ENCODE measurements around the gene CNTFR. TPM values are rescaled to one million over a fixed set of nuclear protein-coding genes. Genes with fewer than 3 reads are reported as not detected.

The CNTFR gene
- total and polyA plus RNA-seq, 2 experiments from 2014 or later = 0.73 to 1.9 TPM

DNA sequence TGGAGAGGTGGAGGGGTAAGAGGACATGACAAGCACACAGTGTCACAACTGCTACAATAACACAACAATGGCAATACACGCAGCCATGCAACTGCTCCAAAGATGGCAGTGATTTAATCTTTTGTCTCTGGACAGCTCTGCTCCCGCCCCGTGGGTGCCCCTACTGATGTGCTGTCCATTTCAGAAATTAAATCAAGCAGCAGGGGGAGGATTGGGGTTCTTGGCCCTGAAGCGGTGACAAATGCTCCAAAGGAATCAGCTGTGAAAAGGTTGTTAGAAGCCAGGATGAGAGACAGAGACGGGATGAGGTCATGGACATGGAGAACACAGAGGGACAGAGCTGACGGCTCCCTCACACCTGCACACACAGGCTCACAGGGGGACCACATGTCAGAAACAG is 22.6 kb downstream of the CNTFR start:
- Histone ChIP-seq H3K4me3 (no peak overlapping the region), H3K27me3 (ENCODE audit: insufficient read depth) (no peaks in the 10 kb centered on the region), H3K9me2 (ENCODE audit: insufficient read depth) (no peaks in the 10 kb centered on the region), H3K36me3 (ENCODE audit: insufficient read depth) (no peaks in the 10 kb centered on the region), H3K79me2 (replicated peaks; ENCODE audit: insufficient read depth) (no peaks in the 10 kb centered on the region), H3K27ac (ENCODE audit: low read depth) (no peak overlapping the region), H3F3A (replicated peaks; ENCODE audit: low read depth) (no peaks in the 10 kb centered on the region), H3K4me2 (no peak overlapping the region), H2AFZ (no peak overlapping the region), H4K20me1 (replicated peaks; ENCODE audit: insufficient read depth) (no peaks in the 10 kb centered on the region; the same call in 1 of the 2 replicates), H3K4me1 (ENCODE audit: insufficient read depth) (peaks cover 16% of the 10 kb centered on the region; the same call in 1 of the 2 replicates)
- no peak for ATAC-seq
- Mint-ChIP-seq H3K9me3 (no peaks in the 10 kb centered on the region; the same call in 2 of the 3 replicates), H3K4me1 (peaks cover 48% of the 10 kb centered on the region), H3K4me3 (no peak overlapping the region; the same call in 2 of the 3 replicates), H3K27me3 (ENCODE audit: insufficient read depth, low read depth, poor library complexity) (peaks cover 26% of the 10 kb centered on the region), H3K36me3 (ENCODE audit: low read depth) (no peaks in the 10 kb centered on the region; the same call in 2 of the 3 replicates), H3K27ac (no peak overlapping the region)
- TF ChIP-seq, protein P1, sequence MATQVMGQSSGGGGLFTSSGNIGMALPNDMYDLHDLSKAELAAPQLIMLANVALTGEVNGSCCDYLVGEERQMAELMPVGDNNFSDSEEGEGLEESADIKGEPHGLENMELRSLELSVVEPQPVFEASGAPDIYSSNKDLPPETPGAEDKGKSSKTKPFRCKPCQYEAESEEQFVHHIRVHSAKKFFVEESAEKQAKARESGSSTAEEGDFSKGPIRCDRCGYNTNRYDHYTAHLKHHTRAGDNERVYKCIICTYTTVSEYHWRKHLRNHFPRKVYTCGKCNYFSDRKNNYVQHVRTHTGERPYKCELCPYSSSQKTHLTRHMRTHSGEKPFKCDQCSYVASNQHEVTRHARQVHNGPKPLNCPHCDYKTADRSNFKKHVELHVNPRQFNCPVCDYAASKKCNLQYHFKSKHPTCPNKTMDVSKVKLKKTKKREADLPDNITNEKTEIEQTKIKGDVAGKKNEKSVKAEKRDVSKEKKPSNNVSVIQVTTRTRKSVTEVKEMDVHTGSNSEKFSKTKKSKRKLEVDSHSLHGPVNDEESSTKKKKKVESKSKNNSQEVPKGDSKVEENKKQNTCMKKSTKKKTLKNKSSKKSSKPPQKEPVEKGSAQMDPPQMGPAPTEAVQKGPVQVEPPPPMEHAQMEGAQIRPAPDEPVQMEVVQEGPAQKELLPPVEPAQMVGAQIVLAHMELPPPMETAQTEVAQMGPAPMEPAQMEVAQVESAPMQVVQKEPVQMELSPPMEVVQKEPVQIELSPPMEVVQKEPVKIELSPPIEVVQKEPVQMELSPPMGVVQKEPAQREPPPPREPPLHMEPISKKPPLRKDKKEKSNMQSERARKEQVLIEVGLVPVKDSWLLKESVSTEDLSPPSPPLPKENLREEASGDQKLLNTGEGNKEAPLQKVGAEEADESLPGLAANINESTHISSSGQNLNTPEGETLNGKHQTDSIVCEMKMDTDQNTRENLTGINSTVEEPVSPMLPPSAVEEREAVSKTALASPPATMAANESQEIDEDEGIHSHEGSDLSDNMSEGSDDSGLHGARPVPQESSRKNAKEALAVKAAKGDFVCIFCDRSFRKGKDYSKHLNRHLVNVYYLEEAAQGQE (IDR thresholded peaks at IDR 0.05; ENCODE audit: unreplicated experiment) = no peak
- TF ChIP-seq JUNB (IDR thresholded peaks at IDR 0.05; ENCODE audit: unreplicated experiment) (no peak), EZH2phosphoT487 (IDR thresholded peaks at IDR 0.05; ENCODE audit: unreplicated experiment) (no peak), ZNF114 (CRISPR knock-in tag; IDR thresholded peaks at IDR 0.05) (no peak), POLR2AphosphoS5 (IDR thresholded peaks at IDR 0.05; ENCODE audit: low read depth) (no peak), NANOG (IDR thresholded peaks at IDR 0.05; ENCODE audit: borderline replicate concordance) (no peak), CREB1 (CRISPR knock-in tag; IDR thresholded peaks at IDR 0.05; ENCODE audit: low read depth) (no peak), ZNF331 (CRISPR knock-in tag; IDR thresholded peaks at IDR 0.05; ENCODE audit: low read depth) (no peak), EZH2 (IDR thresholded peaks at IDR 0.05; ENCODE audit: low read depth, unreplicated experiment) (no peak), STAT1 (IDR thresholded peaks at IDR 0.05; ENCODE audit: unreplicated experiment) (no peak)
- TF ChIP-seq, protein P2, sequence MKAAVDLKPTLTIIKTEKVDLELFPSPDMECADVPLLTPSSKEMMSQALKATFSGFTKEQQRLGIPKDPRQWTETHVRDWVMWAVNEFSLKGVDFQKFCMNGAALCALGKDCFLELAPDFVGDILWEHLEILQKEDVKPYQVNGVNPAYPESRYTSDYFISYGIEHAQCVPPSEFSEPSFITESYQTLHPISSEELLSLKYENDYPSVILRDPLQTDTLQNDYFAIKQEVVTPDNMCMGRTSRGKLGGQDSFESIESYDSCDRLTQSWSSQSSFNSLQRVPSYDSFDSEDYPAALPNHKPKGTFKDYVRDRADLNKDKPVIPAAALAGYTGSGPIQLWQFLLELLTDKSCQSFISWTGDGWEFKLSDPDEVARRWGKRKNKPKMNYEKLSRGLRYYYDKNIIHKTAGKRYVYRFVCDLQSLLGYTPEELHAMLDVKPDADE (IDR thresholded peaks at IDR 0.05) = no peak
- TF ChIP-seq, protein P3, sequence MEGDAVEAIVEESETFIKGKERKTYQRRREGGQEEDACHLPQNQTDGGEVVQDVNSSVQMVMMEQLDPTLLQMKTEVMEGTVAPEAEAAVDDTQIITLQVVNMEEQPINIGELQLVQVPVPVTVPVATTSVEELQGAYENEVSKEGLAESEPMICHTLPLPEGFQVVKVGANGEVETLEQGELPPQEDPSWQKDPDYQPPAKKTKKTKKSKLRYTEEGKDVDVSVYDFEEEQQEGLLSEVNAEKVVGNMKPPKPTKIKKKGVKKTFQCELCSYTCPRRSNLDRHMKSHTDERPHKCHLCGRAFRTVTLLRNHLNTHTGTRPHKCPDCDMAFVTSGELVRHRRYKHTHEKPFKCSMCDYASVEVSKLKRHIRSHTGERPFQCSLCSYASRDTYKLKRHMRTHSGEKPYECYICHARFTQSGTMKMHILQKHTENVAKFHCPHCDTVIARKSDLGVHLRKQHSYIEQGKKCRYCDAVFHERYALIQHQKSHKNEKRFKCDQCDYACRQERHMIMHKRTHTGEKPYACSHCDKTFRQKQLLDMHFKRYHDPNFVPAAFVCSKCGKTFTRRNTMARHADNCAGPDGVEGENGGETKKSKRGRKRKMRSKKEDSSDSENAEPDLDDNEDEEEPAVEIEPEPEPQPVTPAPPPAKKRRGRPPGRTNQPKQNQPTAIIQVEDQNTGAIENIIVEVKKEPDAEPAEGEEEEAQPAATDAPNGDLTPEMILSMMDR (conservative IDR thresholded peaks at IDR 0.05; ENCODE audit: low read depth in 2 of 2) = no peak
- DNase-seq (ENCODE audit: low spot score) = no peak

All from GM23338 (cell line).